GM18511 (cell line): ENCODE results near the gene RECK.
A peak's percentile ranks its signal among the peaks of the same experiment; 100 is the strongest.
"Not testable (repeated sequence)": the region's sequence is repeated elsewhere in the genome, so short reads cannot be mapped to it uniquely, and the experiment has no call there.

ENCODE experiments used
- ATAC-seq: cut with Tn5 transposase; IDR thresholded peaks from one replicate; pipeline ENCODE4 v1.9.1; 2021; ENCODE audit warnings: mild to moderate bottlenecking, moderate library complexity; ENCODE audit not compliant: unreplicated experiment

RECK gene

DNA sequence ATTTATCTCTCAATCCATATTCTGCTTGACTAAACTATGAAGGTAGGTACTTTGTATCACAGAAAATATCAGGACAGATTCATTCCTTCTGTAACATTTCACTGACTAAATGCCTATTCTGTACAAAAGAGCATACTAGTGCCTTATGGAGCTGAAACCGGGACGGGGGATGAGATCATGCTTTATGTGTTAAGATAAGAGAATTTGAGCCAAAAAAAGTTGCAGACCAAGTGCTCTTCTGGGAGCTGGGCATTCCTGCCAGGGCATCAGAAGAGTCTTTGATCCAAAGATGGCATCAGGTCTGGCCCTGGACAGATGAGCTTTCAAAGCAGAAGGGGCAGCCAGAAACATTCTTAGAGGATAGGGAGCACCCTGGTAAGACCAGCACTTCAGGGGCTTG, 72.4 kb downstream of the RECK start:
- ATAC-seq, result no peak

DNA sequence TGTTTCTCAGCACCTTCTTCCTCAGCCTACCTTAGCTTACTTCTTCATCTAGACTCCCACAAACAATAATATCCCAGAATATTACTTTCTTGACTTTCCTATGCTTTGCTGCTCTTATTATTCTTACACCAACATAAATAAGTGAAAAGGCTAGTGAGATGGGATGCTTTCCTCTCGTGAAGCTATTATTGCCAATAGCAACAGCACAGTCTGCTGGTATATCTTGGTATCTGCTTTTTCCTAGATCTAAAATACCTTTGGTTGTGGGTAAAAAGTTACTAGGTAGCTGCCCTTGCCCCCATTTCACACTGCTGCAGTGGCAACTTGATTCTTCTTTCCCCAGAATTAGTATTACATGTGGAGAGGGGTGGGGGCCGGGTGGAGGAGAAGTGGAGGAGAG, 73.7 kb downstream of the RECK start:
- no peak for ATAC-seq

DNA sequence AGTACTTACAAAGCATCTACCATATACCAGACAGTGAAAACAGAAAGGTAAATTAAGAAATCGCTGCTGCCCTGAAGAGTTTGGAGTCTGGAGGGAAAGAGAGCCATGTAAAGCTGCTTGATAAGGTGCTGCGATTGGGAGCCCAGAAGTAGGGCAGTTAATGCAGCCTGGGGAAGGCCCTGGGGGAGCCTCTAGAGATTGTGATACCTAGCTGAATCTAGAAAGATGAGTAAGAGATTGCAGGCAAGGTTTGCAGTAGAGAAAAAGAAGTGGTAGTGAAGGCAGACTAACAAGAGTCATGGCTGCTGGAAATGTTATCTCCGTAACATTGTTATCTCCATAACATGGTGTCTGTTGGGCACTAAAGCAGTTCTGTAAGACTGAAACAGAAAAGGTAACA, 75.8 kb downstream of the RECK start:
- no peak for ATAC-seq

- no peak for ATAC-seq
These were observed 77.3 kb downstream of the RECK start for GRCh38 chr9:36113999-36114398.

DNA sequence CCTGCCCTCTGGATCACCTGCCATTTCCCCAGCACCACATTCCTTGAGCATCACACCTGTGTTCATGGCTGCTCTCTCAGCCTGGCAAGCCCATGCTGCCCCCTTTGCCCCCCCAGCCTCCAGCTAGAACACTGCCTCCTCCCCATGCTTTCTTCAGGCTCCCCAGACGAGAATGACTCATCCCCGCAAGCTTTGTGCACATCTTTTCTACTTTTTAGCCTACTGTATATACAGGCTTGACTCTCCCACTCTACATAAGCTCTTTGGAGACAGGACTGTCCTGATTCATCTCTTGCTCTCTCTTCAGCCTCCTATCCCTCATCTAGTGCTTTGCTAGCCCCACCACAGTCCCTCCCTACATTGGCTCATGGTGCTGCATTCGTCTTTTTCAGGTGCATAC, 79.9 kb downstream of the RECK start:
- ATAC-seq, result no peak

GRCh38 chr9:36118201-36118600, 81.5 kb downstream of the RECK start:
- no peak for ATAC-seq

GRCh38 chr9:36118706-36119105, 82.0 kb downstream of the RECK start:
- ATAC-seq, result no peak

DNA sequence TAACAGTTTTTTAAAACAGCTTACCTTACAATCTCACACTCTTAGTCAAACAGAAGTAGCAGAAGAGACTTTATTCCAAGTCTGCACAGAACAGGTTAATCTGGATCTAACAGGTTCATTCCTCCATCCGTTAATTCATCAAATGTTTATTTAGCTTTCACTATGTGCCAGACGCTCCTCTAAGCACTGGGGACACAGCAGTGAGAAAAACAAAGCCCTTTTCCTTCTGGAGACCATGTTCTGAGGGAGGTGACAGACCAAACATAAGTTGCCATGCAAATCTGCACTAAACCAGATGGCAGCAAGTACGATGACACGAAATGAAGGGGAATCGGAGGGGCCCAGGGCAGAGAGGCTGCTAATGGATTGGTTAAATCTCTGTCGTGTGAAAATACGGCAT, 82.8 kb downstream of the RECK start:
- no peak for ATAC-seq

- no peak for ATAC-seq
These were observed 84.0 kb downstream of the RECK start for GRCh38 chr9:36120705-36121104.

- no peak for ATAC-seq
These were observed 85.3 kb downstream of the RECK start for GRCh38 chr9:36121971-36122370.

DNA sequence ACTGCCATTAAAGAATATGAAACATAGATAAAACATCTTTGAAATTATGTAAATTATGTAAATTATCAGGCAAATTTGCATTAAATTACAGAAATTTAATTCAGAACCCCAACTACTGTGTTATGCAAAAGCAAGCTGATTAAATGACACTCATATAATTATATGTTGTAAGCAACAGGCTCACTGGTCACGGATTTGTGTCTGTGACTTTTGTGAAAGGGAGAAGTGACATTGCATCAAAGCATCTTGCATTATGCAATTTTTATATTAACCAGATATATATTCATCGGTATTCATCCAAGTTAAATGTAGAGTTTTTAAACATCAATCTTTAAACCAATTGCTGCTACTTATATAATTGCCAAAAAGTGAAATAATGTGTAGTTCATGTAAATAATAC, 86.8 kb downstream of the RECK start:
- ATAC-seq, result no peak

DNA sequence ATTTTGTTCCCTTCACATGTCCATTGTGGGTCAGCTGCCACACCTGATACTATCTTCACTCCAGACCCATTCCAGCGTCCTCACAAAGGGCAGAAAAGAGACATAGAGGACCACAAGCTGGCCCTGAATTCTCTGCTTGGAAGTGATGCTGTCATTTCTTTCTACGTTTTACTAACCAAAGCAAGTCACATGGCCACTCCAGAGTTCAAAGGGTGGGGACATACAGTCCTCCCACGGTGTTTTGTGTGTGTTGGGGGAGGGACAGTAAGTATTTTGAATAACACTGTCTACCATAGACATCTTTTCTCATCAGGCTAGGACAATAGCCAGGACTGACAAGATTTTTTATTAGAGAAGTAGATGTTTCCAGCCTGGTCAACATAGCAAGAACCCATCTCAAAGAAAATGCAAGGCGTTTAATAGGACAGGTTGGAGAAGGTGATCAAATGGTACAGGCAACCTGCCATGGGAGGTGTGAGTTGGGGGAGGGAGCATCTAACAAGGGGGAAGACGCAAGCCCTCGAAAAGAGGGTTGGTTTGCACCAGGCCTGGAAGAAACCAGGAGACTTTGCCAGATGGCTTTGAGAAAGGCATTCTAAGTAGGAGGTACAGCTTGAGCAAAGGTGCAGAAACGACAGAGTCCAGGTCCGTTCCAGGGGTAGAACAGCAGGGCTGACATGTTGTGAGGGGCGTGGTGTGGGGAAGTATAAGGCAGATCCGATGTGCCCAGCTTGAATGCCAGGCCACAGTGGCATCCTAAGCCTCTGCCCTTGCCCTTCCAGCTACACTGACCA, 88.5 kb downstream of the RECK start:
- no peak for ATAC-seq

GRCh38 chr9:36126016-36126730, 89.5 kb downstream of the RECK start:
- ATAC-seq, result no peak

DNA sequence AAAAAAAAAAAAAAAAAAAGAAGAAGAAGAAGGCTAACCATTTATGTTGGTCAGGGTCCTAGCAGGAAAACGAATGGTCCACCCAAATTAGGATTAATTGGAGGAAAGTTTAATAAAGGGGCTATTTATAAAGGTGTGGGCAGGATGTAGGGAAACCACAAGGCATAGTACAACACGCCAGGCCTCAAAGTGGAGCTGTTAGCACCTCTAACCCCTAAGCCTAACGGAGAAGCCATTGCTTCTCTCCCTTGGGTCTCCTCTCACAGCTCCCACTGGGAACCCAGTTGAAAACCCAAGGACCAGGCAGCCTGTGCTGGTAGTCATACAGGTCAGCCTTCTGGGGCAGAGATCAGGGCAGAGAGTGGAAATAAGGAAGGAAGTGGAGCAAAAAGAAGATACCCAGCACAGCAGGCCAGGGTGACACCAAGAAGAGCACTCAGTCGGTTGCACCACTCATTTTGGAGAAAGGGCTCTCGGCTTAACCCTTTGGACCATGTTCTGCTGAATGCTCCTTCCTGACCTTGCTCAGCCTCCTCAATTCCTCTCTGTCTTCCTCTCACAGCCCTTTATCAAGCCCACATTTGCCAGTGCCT, 91.0 kb downstream of the RECK start:
- ATAC-seq, result no peak

GRCh38 chr9:36128349-36128748, 91.6 kb downstream of the RECK start:
- no peak for ATAC-seq

- no peak for ATAC-seq
These were observed 92.4 kb downstream of the RECK start for GRCh38 chr9:36129139-36129538.

GRCh38 chr9:36131666-36132065, 95.0 kb downstream of the RECK start:
- not testable (repeated sequence) for ATAC-seq

GRCh38 chr9:36132086-36132485, 95.4 kb downstream of the RECK start:
- no peak for ATAC-seq

DNA sequence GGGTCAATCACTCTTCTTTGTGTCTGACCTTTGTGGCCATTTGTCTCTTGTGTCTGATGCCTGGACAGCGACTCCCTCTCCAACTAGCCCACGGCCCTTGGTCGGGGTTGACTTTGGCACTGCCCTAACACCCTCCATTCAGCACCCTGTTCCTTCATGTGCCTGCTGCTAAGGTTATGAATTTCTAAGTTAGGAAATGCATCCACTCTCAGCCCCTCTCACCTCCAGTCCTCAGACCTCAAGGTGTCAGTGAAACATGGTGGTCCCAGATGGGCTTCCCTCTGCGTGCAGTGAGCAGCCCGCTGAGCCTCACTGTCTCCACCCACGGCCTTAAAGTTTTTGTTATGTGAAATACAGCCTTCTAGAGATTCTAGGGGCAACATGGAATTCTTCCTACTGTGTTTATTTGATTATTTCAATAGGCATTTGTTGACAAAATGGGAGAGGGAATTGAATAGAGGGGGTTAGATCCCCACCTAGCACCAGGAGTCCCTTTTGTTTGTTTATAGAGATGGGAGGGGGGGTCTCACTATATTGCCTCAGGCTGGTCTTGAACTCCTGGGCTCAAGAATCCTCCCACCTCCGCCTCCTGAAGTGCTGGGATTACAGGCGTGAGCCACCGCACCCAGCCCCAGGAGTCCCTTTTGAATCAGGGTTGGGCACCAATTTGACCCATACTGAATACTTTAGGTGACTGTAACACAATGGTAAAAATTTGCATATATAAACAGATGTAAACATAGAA, 98.2 kb downstream of the RECK start:
- ATAC-seq, result no peak

DNA sequence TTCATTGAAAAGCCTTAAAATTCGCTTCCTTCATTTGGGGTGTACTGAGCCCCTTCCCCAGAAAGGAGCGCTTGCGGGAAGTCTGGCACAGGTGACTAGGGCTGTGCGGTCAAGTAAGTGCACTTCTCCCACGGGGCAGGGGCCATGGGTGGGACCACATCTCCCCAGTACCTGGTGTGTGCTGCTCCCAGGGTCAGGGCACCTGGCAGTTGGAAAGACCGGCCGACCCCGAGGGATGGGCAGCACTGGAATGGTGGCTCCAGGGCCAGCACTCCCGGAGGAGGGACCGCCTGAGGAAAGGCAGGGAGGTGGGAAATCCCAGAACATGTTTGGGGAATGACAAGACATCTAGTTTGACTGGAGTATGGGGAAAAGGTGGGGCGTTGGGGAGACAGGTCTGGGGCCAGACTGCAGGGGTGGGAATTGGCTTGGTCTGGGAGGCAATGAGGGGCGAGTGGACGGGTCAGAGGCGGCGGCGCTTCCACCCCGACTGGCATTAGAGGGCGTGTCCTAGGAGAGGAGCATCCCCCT, 99.1 kb downstream of the RECK start:
- no peak for ATAC-seq

DNA sequence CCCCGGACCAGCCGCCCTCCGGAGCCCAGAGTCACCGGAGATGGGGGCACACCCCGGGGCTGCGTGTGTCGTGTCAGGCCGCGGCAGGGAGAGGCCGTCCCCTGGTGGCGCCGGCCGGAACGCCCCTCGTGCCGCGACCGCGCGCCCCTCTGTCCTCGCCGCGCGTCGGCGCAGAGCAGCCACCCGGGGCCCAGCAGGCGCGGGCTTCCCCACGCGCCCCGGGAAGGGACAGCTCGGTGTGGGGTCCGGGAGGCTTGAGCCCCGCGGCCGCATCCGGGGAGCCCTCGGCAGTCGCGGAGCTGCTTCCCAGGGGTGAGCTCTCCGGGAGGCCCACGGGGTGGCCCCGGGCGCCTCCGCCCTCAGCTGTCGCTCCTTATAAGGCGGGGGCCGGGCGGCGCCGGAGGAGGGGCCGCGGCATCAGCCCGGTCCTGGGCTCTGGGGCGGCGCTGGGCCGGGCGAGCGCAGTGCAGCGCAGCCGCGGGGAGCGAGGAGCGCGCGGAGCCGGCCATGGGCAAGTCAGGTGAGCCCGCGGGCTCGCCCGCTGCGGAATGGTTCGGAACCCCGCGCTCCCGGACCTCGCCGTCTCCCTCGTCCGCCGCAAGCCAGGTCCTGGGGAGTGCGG, 99.7 kb downstream of the RECK start, which contains the start of gene GLIPR2:
Gene GLIPR2, plus strand, starts transcription at position 462 of the 622 bp plus-strand sequence. Its CDS starts 46 bp downstream, at position 508.
- ATAC-seq, result peak; percentile 95
